PC-9 (cell line): ENCODE measurements around the gene OVCH2. TPM values are rescaled to one million over a fixed set of nuclear protein-coding genes. Genes with fewer than 3 reads are reported as not detected.
A peak's percentile ranks its signal among the peaks of the same experiment; 100 is the strongest.

Experiments used
- BruUV-seq: library from RNA; stranded (reverse); fragments of 400-500 nt; replicated peaks from 2 replicates; lab custom pipeline; 2021; lab: Mats Ljungman, UMichigan
- CTCF ChIA-PET: fragments of 300-600 bp; sonication (Branson Sonifier 250); formaldehyde crosslinking; loops from one replicate; lab custom pipeline; 2022; ENCODE audit warnings: antibody characterized with exemption; lab: Charles Lee
- POLR2A ChIA-PET: fragments of 300-600 bp; sonication (Branson Sonifier 250); formaldehyde crosslinking; loops from one replicate; lab custom pipeline; 2022; ENCODE audit warnings: antibody characterized with exemption; ENCODE audit not compliant: unreplicated experiment; lab: Charles Lee
- DNase-seq, 2 experiments: peaks; one replicate each; pipeline versions ENCODE4 v3.0.0 to v3.0.0-alpha.2; 2015 to 2022; ENCODE audit warnings: mixed read lengths in 1 of 2
- H2AFZ ChIP-seq: fragments of 200-600 bp; sonication (generic); 2 replicates; pipeline ENCODE4 v1.8.1; 2017; ENCODE audit warnings: antibody characterized with exemption
- H3F3A ChIP-seq: fragments of 200-600 bp; sonication (generic); 2 replicates; pipeline ENCODE4 v1.8.1; 2017; ENCODE audit warnings: antibody characterized with exemption, mild to moderate bottlenecking, low read depth; ENCODE audit not compliant: insufficient read depth
- H3K27ac ChIP-seq: fragments of 200-600 bp; sonication (generic); 2 replicates; pipeline ENCODE4 v1.6.1; 2016; ENCODE audit warnings: mixed run types
- H3K27me3 ChIP-seq: fragments of 200-600 bp; sonication (generic); 2 replicates; pipeline ENCODE4 v1.6.1; 2016; ENCODE audit warnings: low read depth, mixed run types; ENCODE audit not compliant: insufficient read depth
- H3K36me3 ChIP-seq: fragments of 200-600 bp; sonication (generic); 2 replicates; pipeline ENCODE4 v1.6.1; 2016; ENCODE audit warnings: low read depth, mixed run types
- H3K4me1 ChIP-seq: fragments of 200-600 bp; sonication (generic); replicated peaks from 2 replicates; pipeline ENCODE4 v1.6.1; 2016; ENCODE audit warnings: mixed run types; ENCODE audit not compliant: insufficient read depth
- H3K4me2 ChIP-seq: fragments of 200-600 bp; sonication (generic); 2 replicates; pipeline ENCODE4 v1.6.1; 2017; ENCODE audit warnings: mixed run types
- H3K4me3 ChIP-seq: fragments of 200-600 bp; sonication (generic); 2 replicates; pipeline ENCODE4 v1.6.1; 2016; ENCODE audit warnings: mixed run types
- H3K79me2 ChIP-seq: fragments of 200-600 bp; sonication (generic); 2 replicates; pipeline ENCODE4 v1.6.1; 2017; ENCODE audit warnings: low read depth, mixed run types
- H3K9me2 ChIP-seq: fragments of 200-600 bp; sonication (generic); 2 replicates; pipeline ENCODE4 v1.8.1; 2017; ENCODE audit warnings: mild to moderate bottlenecking; ENCODE audit not compliant: insufficient read depth
- H3K9me3 ChIP-seq: fragments of 200-600 bp; sonication (generic); 2 replicates; pipeline ENCODE4 v1.8.1; 2016; ENCODE audit warnings: low read depth; ENCODE audit not compliant: insufficient read depth
- H4K20me1 ChIP-seq: fragments of 200-600 bp; sonication (generic); 2 replicates; pipeline ENCODE4 v1.8.1; 2017; ENCODE audit not compliant: insufficient read depth
- CTCF ChIP-seq: fragments of 200-600 bp; sonication (generic); conservative IDR thresholded peaks from 2 replicates; pipeline ENCODE4 v1.6.1; 2017; ENCODE audit warnings: mixed run types, antibody characterized with exemption, mild to moderate bottlenecking, moderate library complexity
- EZH2 ChIP-seq: fragments of 200-600 bp; sonication (generic); IDR thresholded peaks from 2 replicates; pipeline ENCODE4 v1.8.0; 2017; ENCODE audit warnings: antibody characterized with exemption, low read depth
- intact Hi-C: fragments of 100-400 bp; cut with micrococcal nuclease; formaldehyde crosslinking; loops from one replicate; pipeline ENCODE4 v1.10.0; 2022; ENCODE audit not compliant: unreplicated experiment
- total RNA-seq: library from RNA; stranded (reverse); gene quantifications from 2 replicates; pipeline ENCODE4 v1.2.3, GENCODE V29; 2021

Gene OVCH2
- total RNA-seq, 1 experiment from 2014 or later, result 4.8 TPM

- intact Hi-C loops, result loop anchor here (5.0 kb wide), 1 partner anchor 162 kb away; the partner anchor contains the start of gene PPFIBP2
- TF ChIP-seq CTCF (no peak), EZH2 (no peak)
- Histone ChIP-seq H3K4me2 (no peak overlapping the region), H3K36me3 (no peaks in the 10 kb centered on the region), H3K9me3 (no peaks in the 10 kb centered on the region), H3F3A (no peaks in the 10 kb centered on the region), H3K79me2 (no peaks in the 10 kb centered on the region), H3K4me1 (0 out of 2 replicates have a peak, but pooled peaks cover 11% of the 10 kb centered on the region), H3K9me2 (no peaks in the 10 kb centered on the region), H3K4me3 (no peak overlapping the region), H3K27me3 (no peaks in the 10 kb centered on the region), H2AFZ (no peak overlapping the region), H4K20me1 (no peaks in the 10 kb centered on the region), H3K27ac (no peak overlapping the region)
- no TSS peak for BruUV-seq
- CTCF ChIA-PET, result no interaction called here
- POLR2A ChIA-PET, result no interaction called here
- DNase-seq, result no peak
Observed at GRCh38 chr11:7673724-7674434, 32.4 kb downstream of the OVCH2 start.

- H3K9me2 ChIP-seq, result no peaks in the 10 kb centered on the region
- H3K27ac ChIP-seq, result no peak within 1 kb of the TSS
- no peaks in the 10 kb centered on the region for H3K36me3 ChIP-seq
- no peak within 1 kb of the TSS for H3K4me2 ChIP-seq
- no peaks in the 10 kb centered on the region for H3K79me2 ChIP-seq
- H3K4me3 ChIP-seq, result no peak within 1 kb of the TSS
- no peak within 1 kb of the TSS for H2AFZ ChIP-seq
- TSS peak; percentile 51 for BruUV-seq
- ChIA-PET CTCF (no interaction called here), POLR2A (interaction anchor here (0.6 kb wide), 1 partner anchor 59 kb away, joined by 3 read pairs; no protein-coding TSS in a partner anchor)
- DNase-seq, result peak in 1 of 2 experiments; percentile 50
- TF ChIP-seq CTCF (no peak), EZH2 (no peak)
- 0 out of 2 replicates have a peak, but pooled peaks cover 11% of the 10 kb centered on the region for H3K4me1 ChIP-seq
- no peaks in the 10 kb centered on the region for H4K20me1 ChIP-seq
- H3F3A ChIP-seq, result no peaks in the 10 kb centered on the region
- no peaks in the 10 kb centered on the region for H3K9me3 ChIP-seq
- intact Hi-C loops, result loop anchor here (5.0 kb wide), 1 partner anchor 161 kb away; the partner anchor contains the start of gene PPFIBP2
- H3K27me3 ChIP-seq, result no peaks in the 10 kb centered on the region
Observed at GRCh38 chr11:7672960-7673723, 33.1 kb downstream of the OVCH2 start, which contains the start of gene CYB5R2. CYB5R2 (minus strand) TSS chr11:7673500; CDS start chr11:7672825, 675 bp downstream.

- ChIA-PET CTCF (no interaction called here), POLR2A (interaction anchor here (0.6 kb wide), 1 partner anchor 59 kb away, joined by 3 read pairs; no protein-coding TSS in a partner anchor)
- no peak overlapping the region for H3K4me2 ChIP-seq
- no peak for DNase-seq
- no peak overlapping the region for H3K27ac ChIP-seq
- no peaks in the 10 kb centered on the region for H3F3A ChIP-seq
- H3K4me1 ChIP-seq, result 0 out of 2 replicates have a peak, but pooled peaks cover 9% of the 10 kb centered on the region
- no peak for TF ChIP-seq EZH2
- no peak for TF ChIP-seq CTCF
- H4K20me1 ChIP-seq, result no peaks in the 10 kb centered on the region
- no peaks in the 10 kb centered on the region for H3K9me3 ChIP-seq
- intact Hi-C loops, result loop anchor here (5.0 kb wide), 1 partner anchor 160 kb away; the partner anchor contains the start of gene PPFIBP2
- BruUV-seq, result no TSS peak
- H2AFZ ChIP-seq, result no peak overlapping the region
- no peaks in the 10 kb centered on the region for H3K79me2 ChIP-seq
- H3K36me3 ChIP-seq, result no peaks in the 10 kb centered on the region
- H3K27me3 ChIP-seq, result no peaks in the 10 kb centered on the region
- no peaks in the 10 kb centered on the region for H3K9me2 ChIP-seq
- H3K4me3 ChIP-seq, result no peak overlapping the region
Observed at GRCh38 chr11:7672276-7672959, 33.9 kb downstream of the OVCH2 start.
